Measurements from ENCODE around the gene AFF2. TPM values are rescaled to one million over a fixed set of nuclear protein-coding genes. Genes with fewer than 3 reads are reported as not detected.

Gene AFF2
- total RNA-seq, 3 donors from 2014 or later = 0.29 to 0.63 TPM; not detected in 1

DNA sequence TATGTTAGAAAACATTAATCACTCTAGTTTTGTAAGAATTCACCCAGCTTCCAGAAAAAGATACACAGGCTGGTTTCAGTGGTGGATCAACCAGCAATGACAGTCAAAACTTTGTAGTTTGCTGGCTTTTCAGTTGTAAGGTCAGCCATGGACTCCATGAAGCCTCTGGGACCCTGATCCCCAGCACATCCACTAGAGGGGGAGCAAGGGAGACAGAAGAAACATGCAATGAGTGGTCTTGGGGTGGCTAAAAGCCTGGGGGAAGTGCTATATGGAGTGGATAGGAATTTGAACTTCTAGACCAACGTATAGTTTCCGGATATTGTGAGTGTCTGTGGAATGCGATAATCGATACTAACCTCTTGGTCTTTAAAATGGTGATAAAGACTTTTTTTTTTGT, 72.7 kb downstream of the AFF2 start:
- TF ChIP-seq CTCF (IDR thresholded peaks at IDR 0.05) = no peak
- intact Hi-C loops (cut with DNase I, micrococcal nuclease) = no loop called here
- ATAC-seq = no peak

GRCh38 chrX:148574237-148574973, 74.0 kb downstream of the AFF2 start:
- H3K4me1 ChIP-seq (ENCODE audit: low read depth) = no peaks in the 10 kb centered on the region
- no peak for TF ChIP-seq CTCF (IDR thresholded peaks at IDR 0.05)
- H3K4me3 ChIP-seq = no peak overlapping the region
- ATAC-seq = no peak
- DNase-seq = no peak
- H3K36me3 ChIP-seq (ENCODE audit: low read depth) = no peaks in the 10 kb centered on the region
- intact Hi-C loops (cut with DNase I, micrococcal nuclease) = no loop called here
- no peaks in the 10 kb centered on the region for H3K9me3 ChIP-seq

More for the DNA sequence above, 72.7 kb downstream of the AFF2 start:
- DNase-seq = no peak
- no peaks in the 10 kb centered on the region for H3K36me3 ChIP-seq (ENCODE audit: low read depth)
- H3K9me3 ChIP-seq = no peaks in the 10 kb centered on the region
- no peak overlapping the region for H3K4me3 ChIP-seq
- H3K4me1 ChIP-seq (ENCODE audit: low read depth) = no peaks in the 10 kb centered on the region

GRCh38 chrX:148576396-148576795, 76.0 kb downstream of the AFF2 start:
- Histone ChIP-seq H3K4me3 (no peak overlapping the region), H3K9me3 (no peaks in the 10 kb centered on the region), H3K4me1 (ENCODE audit: low read depth) (no peaks in the 10 kb centered on the region), H3K36me3 (ENCODE audit: low read depth) (no peaks in the 10 kb centered on the region)
- DNase-seq (no peak), ATAC-seq (no peak)
- no peak for TF ChIP-seq CTCF (IDR thresholded peaks at IDR 0.05)
- intact Hi-C loops (cut with DNase I, micrococcal nuclease) = no loop called here

DNA sequence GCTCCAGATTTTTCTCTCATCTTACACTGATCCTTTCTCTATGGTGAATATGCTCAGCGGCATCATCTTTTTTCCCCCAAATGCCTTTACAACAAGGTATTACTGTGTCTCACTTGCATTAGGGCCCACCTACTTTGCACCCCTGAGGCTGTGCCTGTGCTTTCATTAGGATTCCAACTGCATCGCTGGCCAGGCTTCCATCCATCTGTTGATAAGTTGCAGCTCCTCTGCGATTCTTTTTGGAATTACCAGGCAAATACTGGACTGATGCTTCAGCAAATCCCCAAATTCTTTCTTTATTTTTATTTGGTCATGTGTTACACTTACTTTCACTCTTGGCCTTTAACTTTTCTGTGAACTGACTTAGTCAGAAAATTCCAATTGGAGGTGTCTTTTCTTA, 77.3 kb downstream of the AFF2 start:
- DNase-seq (no peak), ATAC-seq (no peak)
- no peaks in the 10 kb centered on the region for H3K36me3 ChIP-seq (ENCODE audit: low read depth)
- no peaks in the 10 kb centered on the region for H3K4me1 ChIP-seq (ENCODE audit: low read depth)
- H3K4me3 ChIP-seq = no peak overlapping the region
- no peaks in the 10 kb centered on the region for H3K9me3 ChIP-seq
- intact Hi-C loops (cut with DNase I, micrococcal nuclease) = no loop called here
- TF ChIP-seq CTCF (IDR thresholded peaks at IDR 0.05) = no peak

DNA sequence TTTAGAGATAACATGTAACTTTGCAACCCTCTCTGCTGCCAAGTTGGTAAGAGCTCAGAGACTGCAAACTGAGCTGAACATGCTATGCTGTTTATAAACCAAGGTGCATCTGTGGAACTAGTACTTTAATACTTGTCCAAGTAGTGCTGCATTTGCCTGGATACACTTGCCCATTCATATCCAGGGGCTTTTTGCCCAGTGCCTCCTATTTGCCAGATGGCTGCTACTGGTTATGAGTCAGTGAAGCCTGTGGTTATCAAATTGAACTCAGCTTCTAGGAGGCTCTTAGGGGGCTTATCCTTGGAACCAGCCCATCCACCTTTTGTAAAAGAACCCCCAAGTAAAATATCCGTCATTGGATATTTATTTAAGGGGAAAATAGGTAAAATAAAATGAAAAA, 79.6 kb downstream of the AFF2 start:
- H3K36me3 ChIP-seq (ENCODE audit: low read depth) = no peaks in the 10 kb centered on the region
- no peaks in the 10 kb centered on the region for H3K4me1 ChIP-seq (ENCODE audit: low read depth)
- TF ChIP-seq CTCF (IDR thresholded peaks at IDR 0.05) = no peak
- intact Hi-C loops (cut with DNase I, micrococcal nuclease) = no loop called here
- no peak for ATAC-seq
- no peak overlapping the region for H3K4me3 ChIP-seq
- H3K9me3 ChIP-seq = no peaks in the 10 kb centered on the region
- DNase-seq = no peak
